IMR-90 (cell line): ENCODE data around the gene FOXF1.

Source experiments
- CTCF ChIP-seq: conservative IDR thresholded peaks from 2 replicates; pipeline ENCODE4 v1.5.1; 2012; ENCODE audit warnings: mild to moderate bottlenecking, low read depth, low read length, improper control_type of control experiment
- MAZ ChIP-seq: IDR thresholded peaks from 2 replicates; pipeline ENCODE4 v1.6.1; 2012; ENCODE audit warnings: low read depth, mild to moderate bottlenecking, low read length, improper control_type of control experiment, moderate library complexity, borderline replicate concordance
- MXI1 ChIP-seq: IDR thresholded peaks from 2 replicates; pipeline ENCODE4 v1.6.1; 2012; ENCODE audit warnings: low read depth, mild to moderate bottlenecking, low read length, moderate library complexity, borderline replicate concordance
- NFE2L2 ChIP-seq: fragments of 150-350 bp; IDR thresholded peaks from 2 replicates; pipeline ENCODE4 v1.6.1; 2016; ENCODE audit warnings: low read depth, mild to moderate bottlenecking, low read length
- POLR2A ChIP-seq: IDR thresholded peaks from 2 replicates; pipeline ENCODE4 v1.6.1; 2012; ENCODE audit warnings: mild to moderate bottlenecking, low read depth, low read length
- USF2 ChIP-seq: fragments of 150-350 bp; IDR thresholded peaks from 2 replicates; pipeline ENCODE4 v1.6.1; 2017; ENCODE audit warnings: mild to moderate bottlenecking, antibody characterized with exemption, low read length, low read depth

- no peak for TF ChIP-seq CTCF
- TF ChIP-seq POLR2A: no peak
- TF ChIP-seq MXI1: no peak
- TF ChIP-seq MAZ: no peak
- no peak for TF ChIP-seq NFE2L2
- no peak for TF ChIP-seq USF2
Observed at GRCh38 chr16:86500708-86501510, 9.4 kb upstream of the FOXF1 start.
